ENCODE data around the gene ARHGAP6. TPM values are rescaled to one million over a fixed set of nuclear protein-coding genes. Genes with fewer than 3 reads are reported as not detected.

ARHGAP6 gene
- total and polyA plus RNA-seq, 2 experiments from 2014 or later = 0.26 to 0.59 TPM

DNA sequence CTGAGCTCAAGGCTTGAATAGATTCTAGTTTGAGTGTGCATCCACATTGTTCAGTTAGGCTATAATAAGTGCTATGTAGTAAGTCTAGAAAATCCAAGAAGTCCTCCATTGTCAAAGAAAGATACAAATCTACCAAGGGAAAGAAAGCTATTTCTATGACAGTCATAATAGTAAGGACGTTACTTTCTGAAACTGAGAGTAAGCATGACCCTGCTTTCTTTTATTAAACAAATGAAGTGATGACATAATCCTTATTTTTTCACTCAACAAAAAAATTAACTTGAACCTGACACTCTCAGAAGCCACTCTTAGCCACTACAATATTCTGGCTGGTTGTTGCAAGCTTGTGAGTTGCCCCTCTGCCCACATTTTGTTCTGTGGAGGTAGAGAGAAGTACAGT lies 406.3 kb downstream of the ARHGAP6 start:
- Histone ChIP-seq H3K9me2 (ENCODE audit: insufficient read depth) (no peaks in the 10 kb centered on the region), H3K79me2 (replicated peaks; ENCODE audit: insufficient read depth) (no peaks in the 10 kb centered on the region), H3K4me3 (no peak overlapping the region), H4K20me1 (replicated peaks; ENCODE audit: insufficient read depth) (no peaks in the 10 kb centered on the region), H2AFZ (no peak overlapping the region), H3K27ac (ENCODE audit: low read depth) (no peak overlapping the region), H3F3A (replicated peaks; ENCODE audit: low read depth) (no peaks in the 10 kb centered on the region), H3K4me2 (no peak overlapping the region), H3K27me3 (ENCODE audit: insufficient read depth) (no peaks in the 10 kb centered on the region), H3K4me1 (ENCODE audit: insufficient read depth) (no peaks in the 10 kb centered on the region), H3K36me3 (ENCODE audit: insufficient read depth) (no peaks in the 10 kb centered on the region)
- H3K36me3 Mint-ChIP-seq (ENCODE audit: low read depth) = no peaks in the 10 kb centered on the region
- no peak overlapping the region for H3K4me3 Mint-ChIP-seq
- DNase-seq (ENCODE audit: low spot score) = no peak
- H3K27me3 Mint-ChIP-seq (ENCODE audit: insufficient read depth, low read depth, poor library complexity) = no peaks in the 10 kb centered on the region
- ATAC-seq = no peak
- TF ChIP-seq EZH2phosphoT487 (IDR thresholded peaks at IDR 0.05; ENCODE audit: unreplicated experiment) (no peak), ZNF331 (CRISPR knock-in tag; IDR thresholded peaks at IDR 0.05; ENCODE audit: low read depth) (no peak), CREB1 (CRISPR knock-in tag; IDR thresholded peaks at IDR 0.05; ENCODE audit: low read depth) (no peak), NANOG (IDR thresholded peaks at IDR 0.05; ENCODE audit: borderline replicate concordance) (no peak), POLR2AphosphoS5 (IDR thresholded peaks at IDR 0.05; ENCODE audit: low read depth) (no peak), ZNF114 (CRISPR knock-in tag; IDR thresholded peaks at IDR 0.05) (no peak), EZH2 (IDR thresholded peaks at IDR 0.05; ENCODE audit: low read depth, unreplicated experiment) (no peak), STAT1 (IDR thresholded peaks at IDR 0.05; ENCODE audit: unreplicated experiment) (no peak), JUNB (IDR thresholded peaks at IDR 0.05; ENCODE audit: unreplicated experiment) (no peak), REST (IDR thresholded peaks at IDR 0.05; ENCODE audit: unreplicated experiment) (no peak)
- TF ChIP-seq, protein P1, sequence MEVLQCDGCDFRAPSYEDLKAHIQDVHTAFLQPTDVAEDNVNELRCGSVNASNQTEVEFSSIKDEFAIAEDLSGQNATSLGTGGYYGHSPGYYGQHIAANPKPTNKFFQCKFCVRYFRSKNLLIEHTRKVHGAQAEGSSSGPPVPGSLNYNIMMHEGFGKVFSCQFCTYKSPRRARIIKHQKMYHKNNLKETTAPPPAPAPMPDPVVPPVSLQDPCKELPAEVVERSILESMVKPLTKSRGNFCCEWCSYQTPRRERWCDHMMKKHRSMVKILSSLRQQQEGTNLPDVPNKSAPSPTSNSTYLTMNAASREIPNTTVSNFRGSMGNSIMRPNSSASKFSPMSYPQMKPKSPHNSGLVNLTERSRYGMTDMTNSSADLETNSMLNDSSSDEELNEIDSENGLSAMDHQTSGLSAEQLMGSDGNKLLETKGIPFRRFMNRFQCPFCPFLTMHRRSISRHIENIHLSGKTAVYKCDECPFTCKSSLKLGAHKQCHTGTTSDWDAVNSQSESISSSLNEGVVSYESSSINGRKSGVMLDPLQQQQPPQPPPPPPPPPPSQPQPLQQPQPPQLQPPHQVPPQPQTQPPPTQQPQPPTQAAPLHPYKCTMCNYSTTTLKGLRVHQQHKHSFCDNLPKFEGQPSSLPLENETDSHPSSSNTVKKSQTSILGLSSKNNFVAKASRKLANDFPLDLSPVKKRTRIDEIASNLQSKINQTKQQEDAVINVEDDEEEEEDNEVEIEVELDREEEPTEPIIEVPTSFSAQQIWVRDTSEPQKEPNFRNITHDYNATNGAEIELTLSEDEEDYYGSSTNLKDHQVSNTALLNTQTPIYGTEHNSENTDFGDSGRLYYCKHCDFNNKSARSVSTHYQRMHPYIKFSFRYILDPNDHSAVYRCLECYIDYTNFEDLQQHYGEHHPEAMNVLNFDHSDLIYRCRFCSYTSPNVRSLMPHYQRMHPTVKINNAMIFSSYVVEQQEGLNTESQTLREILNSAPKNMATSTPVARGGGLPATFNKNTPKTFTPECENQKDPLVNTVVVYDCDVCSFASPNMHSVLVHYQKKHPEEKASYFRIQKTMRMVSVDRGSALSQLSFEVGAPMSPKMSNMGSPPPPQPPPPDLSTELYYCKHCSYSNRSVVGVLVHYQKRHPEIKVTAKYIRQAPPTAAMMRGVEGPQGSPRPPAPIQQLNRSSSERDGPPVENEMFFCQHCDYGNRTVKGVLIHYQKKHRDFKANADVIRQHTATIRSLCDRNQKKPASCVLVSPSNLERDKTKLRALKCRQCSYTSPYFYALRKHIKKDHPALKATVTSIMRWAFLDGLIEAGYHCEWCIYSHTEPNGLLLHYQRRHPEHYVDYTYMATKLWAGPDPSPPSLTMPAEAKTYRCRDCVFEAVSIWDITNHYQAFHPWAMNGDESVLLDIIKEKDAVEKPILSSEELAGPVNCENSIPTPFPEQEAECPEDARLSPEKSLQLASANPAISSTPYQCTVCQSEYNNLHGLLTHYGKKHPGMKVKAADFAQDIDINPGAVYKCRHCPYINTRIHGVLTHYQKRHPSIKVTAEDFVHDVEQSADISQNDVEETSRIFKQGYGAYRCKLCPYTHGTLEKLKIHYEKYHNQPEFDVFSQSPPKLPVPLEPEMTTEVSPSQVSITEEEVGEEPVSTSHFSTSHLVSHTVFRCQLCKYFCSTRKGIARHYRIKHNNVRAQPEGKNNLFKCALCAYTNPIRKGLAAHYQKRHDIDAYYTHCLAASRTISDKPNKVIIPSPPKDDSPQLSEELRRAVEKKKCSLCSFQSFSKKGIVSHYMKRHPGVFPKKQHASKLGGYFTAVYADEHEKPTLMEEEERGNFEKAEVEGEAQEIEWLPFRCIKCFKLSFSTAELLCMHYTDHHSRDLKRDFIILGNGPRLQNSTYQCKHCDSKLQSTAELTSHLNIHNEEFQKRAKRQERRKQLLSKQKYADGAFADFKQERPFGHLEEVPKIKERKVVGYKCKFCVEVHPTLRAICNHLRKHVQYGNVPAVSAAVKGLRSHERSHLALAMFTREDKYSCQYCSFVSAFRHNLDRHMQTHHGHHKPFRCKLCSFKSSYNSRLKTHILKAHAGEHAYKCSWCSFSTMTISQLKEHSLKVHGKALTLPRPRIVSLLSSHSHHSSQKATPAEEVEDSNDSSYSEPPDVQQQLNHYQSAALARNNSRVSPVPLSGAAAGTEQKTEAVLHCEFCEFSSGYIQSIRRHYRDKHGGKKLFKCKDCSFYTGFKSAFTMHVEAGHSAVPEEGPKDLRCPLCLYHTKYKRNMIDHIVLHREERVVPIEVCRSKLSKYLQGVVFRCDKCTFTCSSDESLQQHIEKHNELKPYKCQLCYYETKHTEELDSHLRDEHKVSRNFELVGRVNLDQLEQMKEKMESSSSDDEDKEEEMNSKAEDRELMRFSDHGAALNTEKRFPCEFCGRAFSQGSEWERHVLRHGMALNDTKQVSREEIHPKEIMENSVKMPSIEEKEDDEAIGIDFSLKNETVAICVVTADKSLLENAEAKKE (CRISPR knock-in tag; IDR thresholded peaks at IDR 0.05) = no peak
- TF ChIP-seq, protein P2, sequence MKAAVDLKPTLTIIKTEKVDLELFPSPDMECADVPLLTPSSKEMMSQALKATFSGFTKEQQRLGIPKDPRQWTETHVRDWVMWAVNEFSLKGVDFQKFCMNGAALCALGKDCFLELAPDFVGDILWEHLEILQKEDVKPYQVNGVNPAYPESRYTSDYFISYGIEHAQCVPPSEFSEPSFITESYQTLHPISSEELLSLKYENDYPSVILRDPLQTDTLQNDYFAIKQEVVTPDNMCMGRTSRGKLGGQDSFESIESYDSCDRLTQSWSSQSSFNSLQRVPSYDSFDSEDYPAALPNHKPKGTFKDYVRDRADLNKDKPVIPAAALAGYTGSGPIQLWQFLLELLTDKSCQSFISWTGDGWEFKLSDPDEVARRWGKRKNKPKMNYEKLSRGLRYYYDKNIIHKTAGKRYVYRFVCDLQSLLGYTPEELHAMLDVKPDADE (IDR thresholded peaks at IDR 0.05) = no peak
- TF ChIP-seq, protein P3, sequence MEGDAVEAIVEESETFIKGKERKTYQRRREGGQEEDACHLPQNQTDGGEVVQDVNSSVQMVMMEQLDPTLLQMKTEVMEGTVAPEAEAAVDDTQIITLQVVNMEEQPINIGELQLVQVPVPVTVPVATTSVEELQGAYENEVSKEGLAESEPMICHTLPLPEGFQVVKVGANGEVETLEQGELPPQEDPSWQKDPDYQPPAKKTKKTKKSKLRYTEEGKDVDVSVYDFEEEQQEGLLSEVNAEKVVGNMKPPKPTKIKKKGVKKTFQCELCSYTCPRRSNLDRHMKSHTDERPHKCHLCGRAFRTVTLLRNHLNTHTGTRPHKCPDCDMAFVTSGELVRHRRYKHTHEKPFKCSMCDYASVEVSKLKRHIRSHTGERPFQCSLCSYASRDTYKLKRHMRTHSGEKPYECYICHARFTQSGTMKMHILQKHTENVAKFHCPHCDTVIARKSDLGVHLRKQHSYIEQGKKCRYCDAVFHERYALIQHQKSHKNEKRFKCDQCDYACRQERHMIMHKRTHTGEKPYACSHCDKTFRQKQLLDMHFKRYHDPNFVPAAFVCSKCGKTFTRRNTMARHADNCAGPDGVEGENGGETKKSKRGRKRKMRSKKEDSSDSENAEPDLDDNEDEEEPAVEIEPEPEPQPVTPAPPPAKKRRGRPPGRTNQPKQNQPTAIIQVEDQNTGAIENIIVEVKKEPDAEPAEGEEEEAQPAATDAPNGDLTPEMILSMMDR (conservative IDR thresholded peaks at IDR 0.05; ENCODE audit: low read depth in 2 of 2) = no peak
- no peak overlapping the region for H3K27ac Mint-ChIP-seq
- no peaks in the 10 kb centered on the region for H3K9me3 Mint-ChIP-seq
- H3K4me1 Mint-ChIP-seq = no peaks in the 10 kb centered on the region; the same call in 2 of the 3 replicates
